NCI-H446 (cell line): ENCODE results near the gene CPED1.
"Not testable (repeated sequence)": the region's sequence is repeated elsewhere in the genome, so short reads cannot be mapped to it uniquely, and the experiment has no call there.

ENCODE experiments used
- DNase-seq, 2 experiments: peaks; one replicate each; lab custom pipeline; 2025; lab: John Stamatoyannopoulos, UW

Gene CPED1

DNA sequence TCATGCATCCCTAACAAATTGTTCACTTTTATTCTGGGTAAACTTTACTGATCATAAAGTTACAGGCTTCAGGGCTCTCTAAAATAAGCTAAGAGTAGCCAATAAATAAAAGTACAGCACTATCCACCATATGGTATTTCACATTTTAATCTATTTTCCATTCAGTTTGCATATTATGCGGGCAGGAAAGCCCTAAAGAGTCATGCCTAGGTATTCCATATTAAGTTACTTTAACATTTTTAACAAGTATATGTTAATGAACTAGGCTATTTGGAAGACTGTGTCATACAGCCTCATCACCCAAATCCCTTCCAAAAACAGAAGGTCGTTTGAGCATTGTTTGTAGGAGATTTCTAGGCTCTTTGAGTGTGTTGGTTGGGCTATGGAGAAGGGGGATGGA lies 106.3 kb downstream of the CPED1 start:
- no peak for DNase-seq

- no peak for DNase-seq
These were observed 109.1 kb downstream of the CPED1 start for GRCh38 chr7:121097577-121097976.

DNA sequence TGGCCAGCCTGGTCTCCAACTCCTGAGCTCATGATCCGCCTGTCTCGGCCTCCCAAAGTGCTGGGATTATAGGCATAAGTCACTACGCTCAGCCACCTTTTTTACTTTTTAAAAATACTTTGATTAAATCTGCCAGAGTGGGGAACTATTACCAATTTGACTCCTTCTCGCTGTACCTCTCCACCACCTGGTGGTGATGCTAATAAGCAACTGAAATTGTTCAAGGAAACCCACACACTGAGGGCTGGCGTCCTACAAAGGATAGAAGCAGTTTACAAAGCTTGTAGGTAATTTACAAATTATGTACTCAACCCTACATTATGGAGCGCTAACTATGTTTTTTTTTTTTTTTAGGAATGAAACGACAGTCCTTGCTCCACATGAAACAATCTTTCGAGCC lies 111.1 kb downstream of the CPED1 start:
- DNase-seq = no peak

DNA sequence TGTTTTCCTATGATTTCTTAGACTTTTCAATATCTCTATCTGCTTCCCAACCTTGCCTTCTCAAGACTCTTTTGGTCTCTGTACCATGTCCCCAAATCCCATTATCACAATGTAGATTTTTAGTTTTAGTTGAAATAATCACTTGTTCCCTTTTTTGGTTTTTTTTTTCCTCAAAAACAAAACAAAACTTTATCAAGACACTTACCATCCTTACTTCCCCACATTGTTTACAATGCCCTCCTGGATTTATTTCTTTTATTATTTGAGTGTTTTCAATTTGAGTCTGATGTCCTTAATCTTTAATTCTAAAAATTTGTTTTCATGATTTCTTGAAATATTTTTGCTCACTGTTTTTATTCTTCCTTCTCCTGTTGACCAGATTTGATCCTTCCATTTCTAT lies 112.6 kb downstream of the CPED1 start:
- DNase-seq = no peak

DNA sequence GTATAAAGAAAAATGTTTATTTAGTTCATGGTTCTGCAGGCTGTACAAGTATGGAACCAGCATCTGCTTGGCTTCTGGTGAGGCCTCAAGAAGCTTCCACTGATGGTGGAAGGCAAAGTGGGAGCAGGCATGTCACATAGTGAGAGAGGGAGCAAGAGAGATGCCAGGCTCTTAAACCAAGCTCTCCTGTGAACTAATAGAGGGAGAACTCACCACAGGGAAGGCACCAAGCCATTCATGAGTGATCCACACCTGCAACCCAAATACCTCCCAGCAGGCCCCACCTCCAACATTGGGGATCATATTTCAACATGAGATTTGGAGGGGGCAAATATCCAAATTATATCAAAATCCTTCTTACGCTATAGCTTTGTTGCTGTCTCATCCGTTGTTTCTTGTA lies 113.1 kb downstream of the CPED1 start:
- no peak for DNase-seq

- no peak for DNase-seq
These were observed 114.1 kb downstream of the CPED1 start for GRCh38 chr7:121102619-121103018.

GRCh38 chr7:121103086-121103485 lies 114.6 kb downstream of the CPED1 start:
- no peak for DNase-seq

DNA sequence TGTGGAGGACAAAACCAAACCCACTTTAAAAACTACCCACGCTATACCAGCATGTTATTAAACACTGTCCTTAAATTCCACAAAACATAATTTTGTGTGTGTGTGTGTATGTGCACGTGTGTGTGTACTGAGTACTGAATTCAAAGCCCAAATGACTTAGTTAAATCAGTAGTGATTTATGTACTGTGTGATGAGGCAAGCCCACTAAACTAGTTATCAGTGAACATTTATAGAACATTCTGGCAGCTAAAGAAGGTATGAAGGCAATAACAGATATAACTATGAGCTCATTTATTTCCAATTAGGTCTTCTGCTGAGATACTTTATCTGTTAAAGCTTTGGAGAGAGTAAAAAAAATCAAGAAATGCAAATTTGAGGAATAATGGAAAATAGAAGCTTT lies 115.1 kb downstream of the CPED1 start:
- no peak for DNase-seq

DNA sequence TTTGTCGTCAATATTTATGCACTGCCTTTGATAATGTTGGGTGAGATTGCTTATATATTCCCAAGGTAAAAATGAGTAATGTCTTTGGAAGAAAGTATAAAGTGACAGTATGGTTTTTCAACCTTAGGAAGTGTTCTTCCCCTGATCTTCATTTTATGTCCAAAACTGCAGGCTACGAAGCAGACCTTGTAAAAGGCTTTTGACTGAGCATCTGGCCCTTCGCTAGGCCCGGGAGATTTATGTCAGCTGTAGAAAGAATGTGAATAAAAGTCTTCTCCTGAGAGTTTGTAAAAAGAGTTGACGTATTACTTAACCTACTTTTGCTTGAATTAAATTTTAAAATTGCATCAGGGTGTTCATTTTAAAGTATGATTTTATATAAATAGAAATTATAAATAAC lies 116.8 kb downstream of the CPED1 start:
- no peak for DNase-seq

- peak; percentile 32 to 67 for DNase-seq
These were observed 119.5 kb downstream of the CPED1 start for GRCh38 chr7:121107923-121108498.

DNA sequence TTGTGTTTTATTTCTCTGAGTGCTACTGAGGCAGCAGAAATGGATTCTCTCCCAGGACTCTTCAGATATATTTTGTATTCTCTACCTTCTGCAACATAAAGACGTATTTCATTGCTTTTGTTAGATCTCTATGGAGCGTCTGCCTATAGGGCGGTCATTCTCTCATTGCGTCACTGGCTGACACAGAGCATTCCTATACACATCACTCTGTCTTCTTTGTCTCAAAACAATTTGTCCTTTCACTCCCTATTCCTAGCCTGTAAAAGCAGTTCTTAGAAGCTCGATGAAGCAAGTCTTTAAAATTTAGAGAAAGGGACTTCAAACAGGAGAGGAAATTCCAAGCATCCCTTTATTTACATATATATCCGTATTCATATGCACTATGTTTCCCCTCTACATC lies 120.6 kb downstream of the CPED1 start:
- DNase-seq = no peak

DNA sequence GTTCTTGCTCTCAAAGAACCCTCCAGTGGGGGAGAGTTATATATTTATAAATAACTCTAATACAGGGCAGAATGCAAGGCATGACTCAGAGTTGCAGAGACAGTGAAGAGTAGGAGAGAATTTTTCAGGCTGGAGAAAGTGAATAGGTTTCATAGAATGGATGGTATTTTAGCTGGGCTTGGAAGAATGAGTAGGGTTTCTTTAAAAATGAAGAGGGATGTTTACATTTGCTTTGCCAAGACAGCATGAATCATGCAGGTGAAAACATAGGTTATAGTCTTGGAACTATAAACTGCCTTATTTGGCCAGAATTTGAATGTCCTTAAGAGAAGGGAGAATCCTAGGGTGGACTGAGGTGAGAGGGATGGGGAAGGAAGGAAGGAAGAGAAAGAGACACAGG lies 124.8 kb downstream of the CPED1 start:
- DNase-seq = no peak

DNA sequence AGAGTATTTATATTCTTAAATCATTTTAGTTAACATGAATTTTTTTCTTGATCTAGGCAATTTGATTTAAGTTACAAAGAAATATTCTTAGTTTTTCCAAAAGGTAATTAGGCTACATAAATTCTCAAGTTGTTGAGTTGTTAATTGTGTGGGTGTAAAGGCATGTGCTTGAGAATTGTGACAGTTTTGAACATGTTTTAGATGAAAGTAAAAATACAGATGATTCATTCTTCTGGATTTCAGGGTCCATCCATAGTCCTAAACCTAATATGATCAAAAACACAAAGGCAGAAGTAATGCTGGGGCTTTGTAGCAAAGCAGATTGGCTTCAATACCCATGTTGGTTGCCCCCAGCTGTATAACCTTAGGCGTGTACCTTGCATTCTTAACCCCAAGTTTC lies 127.9 kb downstream of the CPED1 start:
- no peak for DNase-seq

- no peak for DNase-seq
These were observed 130.5 kb downstream of the CPED1 start for GRCh38 chr7:121119047-121119446.

DNA sequence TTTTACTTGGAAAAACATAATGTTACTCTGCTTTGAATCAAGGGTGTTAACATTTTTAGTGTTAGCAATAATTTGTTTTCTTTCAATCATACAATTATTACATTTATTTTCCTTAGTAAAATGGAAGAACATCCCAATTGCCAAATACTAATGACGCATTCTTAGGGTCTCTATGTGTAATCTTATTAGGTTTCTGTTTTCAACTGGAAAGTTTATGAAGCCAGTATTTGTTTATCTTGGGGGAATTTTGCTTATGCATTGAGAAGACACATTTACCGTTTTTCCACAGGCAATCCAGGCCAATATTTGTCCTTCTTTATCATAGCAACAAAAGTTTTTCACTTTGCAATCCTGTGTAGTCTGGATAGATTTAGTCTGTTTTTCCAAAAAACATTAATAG lies 134.5 kb downstream of the CPED1 start:
- DNase-seq = no peak

- not testable (repeated sequence) for DNase-seq
These were observed 136.9 kb downstream of the CPED1 start for GRCh38 chr7:121125454-121125853.

DNA sequence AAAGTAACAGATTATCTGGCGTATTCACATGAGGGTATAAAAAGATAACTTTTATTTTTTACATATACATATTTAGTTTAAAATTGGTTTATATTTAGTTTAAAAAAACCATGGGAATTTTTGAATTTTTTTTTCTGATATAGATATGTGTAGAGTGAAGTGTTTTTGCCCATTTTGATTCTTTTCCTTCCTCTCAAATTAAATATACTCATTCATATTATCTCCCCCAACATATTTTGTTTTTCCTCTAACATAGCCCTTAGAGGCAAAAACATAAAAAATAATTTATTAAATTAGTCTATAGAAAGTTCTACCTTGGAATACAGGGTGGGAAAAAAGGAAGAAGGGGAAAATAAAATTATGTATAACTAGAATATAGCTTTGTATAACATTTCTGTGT lies 137.7 kb downstream of the CPED1 start:
- no peak for DNase-seq

DNA sequence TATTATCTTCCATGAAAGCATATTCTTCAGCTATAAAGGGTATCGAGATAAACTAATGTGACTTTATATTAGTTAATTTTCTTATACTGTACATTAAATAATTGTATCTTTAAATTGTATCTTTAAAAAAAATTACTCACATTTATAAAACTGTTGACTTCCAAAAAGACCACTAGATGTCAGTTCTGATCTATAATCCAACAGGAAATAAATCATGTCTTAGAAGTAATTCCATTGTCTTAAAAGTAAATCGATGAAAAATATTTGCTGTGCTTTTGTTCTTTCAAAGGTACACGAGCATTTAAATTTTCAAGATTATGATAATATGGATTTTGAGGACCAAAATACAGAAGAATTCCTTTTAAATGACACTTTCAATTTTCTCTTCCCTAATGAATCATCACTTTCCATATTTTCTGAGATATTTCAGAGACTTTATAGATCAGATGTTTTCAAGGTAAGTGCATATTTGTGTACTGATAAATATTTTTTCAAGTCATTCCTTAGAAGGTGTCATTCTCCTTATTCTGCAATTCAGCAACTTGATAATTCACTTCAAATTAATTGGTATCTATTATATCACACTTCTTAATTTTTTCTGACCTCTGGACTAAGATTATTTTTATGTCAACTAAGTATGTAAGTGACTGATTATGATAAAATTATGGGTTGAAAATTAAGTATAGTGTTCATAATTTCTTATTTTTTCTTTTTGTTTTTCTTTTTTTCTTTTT lies 138.5 kb downstream of the CPED1 start:
- peak in 1 of 2 experiments; percentile 49 for DNase-seq

GRCh38 chr7:121132940-121133339 lies 144.4 kb downstream of the CPED1 start:
- DNase-seq = no peak

DNA sequence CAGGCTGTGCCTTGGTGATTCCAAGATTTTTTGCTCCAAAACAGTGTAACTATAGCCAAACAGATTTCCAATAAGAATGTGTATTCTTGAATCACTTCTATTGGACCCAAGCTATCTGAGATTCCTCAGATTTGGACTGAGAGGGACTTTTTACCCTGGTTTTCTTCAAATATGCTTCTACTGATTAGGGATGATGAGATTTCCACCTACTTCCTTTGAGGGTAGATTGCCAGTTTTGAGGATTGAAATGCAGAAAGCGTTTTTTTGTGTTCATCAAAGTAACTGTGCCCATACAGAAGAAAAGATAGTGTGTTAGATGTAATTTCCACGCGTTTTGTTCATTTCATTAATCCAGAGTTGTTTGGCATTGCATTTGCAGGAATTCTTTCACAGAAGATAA lies 144.9 kb downstream of the CPED1 start:
- DNase-seq = no peak

- no peak for DNase-seq
These were observed 149.1 kb downstream of the CPED1 start for GRCh38 chr7:121137580-121137979.

DNA sequence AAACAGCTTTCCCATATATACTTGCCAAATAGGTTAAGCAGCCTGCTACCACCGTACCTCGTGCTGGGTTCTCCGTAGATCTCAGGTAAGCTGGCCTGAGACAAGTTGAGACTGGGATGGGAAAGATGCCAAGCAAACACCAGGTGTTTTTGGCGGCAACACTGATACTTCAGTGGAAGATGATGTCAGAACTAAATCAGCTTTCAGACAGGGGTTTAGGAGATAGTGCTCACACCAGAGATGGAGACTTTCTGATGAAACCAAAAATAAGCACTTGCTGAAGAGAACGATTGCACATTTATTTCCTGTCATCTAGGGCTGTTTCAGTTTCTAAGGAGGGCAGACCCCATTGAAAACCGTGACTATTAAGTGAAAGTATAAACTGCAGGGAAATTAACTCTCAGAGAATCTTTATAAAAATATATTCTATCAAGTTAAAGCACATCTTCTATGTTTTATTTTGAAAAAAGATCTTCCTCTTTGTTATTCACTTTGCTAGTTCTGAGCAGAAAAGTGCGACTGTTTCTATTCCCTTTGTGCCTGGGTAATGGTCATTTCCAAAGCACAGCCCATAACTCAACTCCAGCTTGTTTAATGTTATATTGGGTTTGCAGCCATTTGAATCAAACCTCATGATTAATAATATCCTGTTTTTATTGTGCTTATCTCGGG lies 149.9 kb downstream of the CPED1 start:
- no peak for DNase-seq

- no peak for DNase-seq
These were observed 150.9 kb downstream of the CPED1 start for GRCh38 chr7:121139427-121139826.

- DNase-seq = no peak
These were observed 152.3 kb downstream of the CPED1 start for GRCh38 chr7:121140790-121141189.
